WTC11 (cell line): ENCODE results near the gene MYH11. TPM values are rescaled to one million over a fixed set of nuclear protein-coding genes. Genes with fewer than 3 reads are reported as not detected.

Experiments
- ATAC-seq: fragments of 200-7000 bp; cut with Tn5 transposase; 2 replicates; pipeline ENCODE4 v1.10.0; 2021; ENCODE audit warnings: mild to moderate bottlenecking, moderate library complexity
- CTCF ChIA-PET: fragments of 300-600 bp; sonication (Branson Sonifier 250); formaldehyde crosslinking; loops from one replicate; lab custom pipeline; 2021; ENCODE audit warnings: antibody characterized with exemption; lab: Charles Lee
- POLR2A ChIA-PET: fragments of 350-600 bp; sonication (Branson Sonifier 250); formaldehyde crosslinking; loops from one replicate; lab custom pipeline; 2021; ENCODE audit warnings: antibody characterized with exemption; lab: Charles Lee
- DNase-seq: peaks from one replicate; pipeline ENCODE4 v3.0.0; 2021; ENCODE audit warnings: low spot score
- H3K27ac Mint-ChIP-seq: 2 replicates; pipeline ENCODE4 v1.8.0; 2021; ENCODE audit warnings: mixed read lengths
- H3K27me3 Mint-ChIP-seq: 2 replicates; pipeline ENCODE4 v1.8.0; 2021; ENCODE audit warnings: low read depth, mild to moderate bottlenecking, moderate library complexity, mixed read lengths
- H3K36me3 Mint-ChIP-seq: 2 replicates; pipeline ENCODE4 v1.8.0; 2021; ENCODE audit warnings: mixed read lengths
- H3K4me1 Mint-ChIP-seq: 2 replicates; pipeline ENCODE4 v1.8.0; 2022; ENCODE audit warnings: mixed read lengths
- H3K4me3 Mint-ChIP-seq: 2 replicates; pipeline ENCODE4 v1.8.0; 2021; ENCODE audit warnings: mild to moderate bottlenecking, moderate library complexity, mixed read lengths
- H3K9me3 Mint-ChIP-seq: 2 replicates; pipeline ENCODE4 v1.8.0; 2021; ENCODE audit warnings: mixed read lengths
- ATF6 ChIP-seq: sonication (generic); formaldehyde crosslinking; IDR thresholded peaks from 2 replicates; pipeline ENCODE4 v1.8.1; 2023; ENCODE audit warnings: mild to moderate bottlenecking, missing genetic modification reagents
- ELF4 ChIP-seq: sonication (generic); formaldehyde crosslinking; IDR thresholded peaks from 2 replicates; pipeline ENCODE4 v1.8.1; 2022; ENCODE audit warnings: low read depth, mild to moderate bottlenecking, moderate library complexity, missing genetic modification reagents
- EMX1 ChIP-seq: fragments of 250-450 bp; sonication (Bioruptor Pico); IDR thresholded peaks from 2 replicates; pipeline ENCODE4 v1.8.0; 2021; ENCODE audit warnings: mild to moderate bottlenecking
- FOXK1 ChIP-seq: sonication (generic); formaldehyde crosslinking; IDR thresholded peaks from 2 replicates; pipeline ENCODE4 v1.8.0; 2022; ENCODE audit warnings: mild to moderate bottlenecking, moderate library complexity, missing genetic modification reagents
- IRF2 ChIP-seq: sonication (generic); formaldehyde crosslinking; IDR thresholded peaks from 2 replicates; pipeline ENCODE4 v1.8.0; 2022; ENCODE audit warnings: low read depth, missing genetic modification reagents, borderline replicate concordance
- JUN ChIP-seq: sonication (generic); formaldehyde crosslinking; IDR thresholded peaks from 2 replicates; pipeline ENCODE4 v1.8.0; 2023; ENCODE audit warnings: mild to moderate bottlenecking, missing genetic modification reagents
- MLX ChIP-seq: sonication (generic); formaldehyde crosslinking; IDR thresholded peaks from 2 replicates; pipeline ENCODE4 v1.8.1; 2023; ENCODE audit warnings: mild to moderate bottlenecking, missing genetic modification reagents, moderate library complexity
- MXD4 ChIP-seq: fragments of 250-450 bp; sonication (Bioruptor Pico); IDR thresholded peaks from 2 replicates; pipeline ENCODE4 v1.8.0; 2021; ENCODE audit warnings: mild to moderate bottlenecking, moderate library complexity, borderline replicate concordance
- NR1H2 ChIP-seq: sonication (generic); formaldehyde crosslinking; IDR thresholded peaks from 2 replicates; pipeline ENCODE4 v1.9.0; 2021; ENCODE audit warnings: mild to moderate bottlenecking, moderate library complexity, missing genetic modification reagents
- SMAD3 ChIP-seq: sonication (generic); formaldehyde crosslinking; IDR thresholded peaks from 2 replicates; pipeline ENCODE4 v1.8.0; 2022; ENCODE audit warnings: missing genetic modification reagents, mild to moderate bottlenecking, borderline replicate concordance
- SMAD4 ChIP-seq: sonication (generic); formaldehyde crosslinking; IDR thresholded peaks from 2 replicates; pipeline ENCODE4 v1.8.0; 2022; ENCODE audit warnings: mild to moderate bottlenecking, missing genetic modification reagents
- TP53 ChIP-seq: sonication (generic); formaldehyde crosslinking; IDR thresholded peaks from 2 replicates; pipeline ENCODE4 v1.8.1; 2023; ENCODE audit warnings: mild to moderate bottlenecking, missing genetic modification reagents
- ZNF121 ChIP-seq: sonication (generic); formaldehyde crosslinking; IDR thresholded peaks from 2 replicates; pipeline ENCODE4 v1.8.0; 2023; ENCODE audit warnings: missing genetic modification reagents
- ZNF396 ChIP-seq: fragments of 250-450 bp; sonication (Bioruptor Pico); IDR thresholded peaks from 2 replicates; pipeline ENCODE4 v1.8.0; 2021; ENCODE audit warnings: mild to moderate bottlenecking, moderate library complexity, borderline replicate concordance
- ZNF532 ChIP-seq: fragments of 250-450 bp; sonication (Bioruptor Pico); IDR thresholded peaks from 2 replicates; pipeline ENCODE4 v1.9.0; 2021; ENCODE audit warnings: mild to moderate bottlenecking, borderline replicate concordance
- total RNA-seq: library from RNA; stranded (reverse); gene quantifications from 3 replicates; pipeline ENCODE4 v1.2.3, GENCODE V29; 2021
- TF ChIP-seq, protein P1 (sequence below): sonication (generic); formaldehyde crosslinking; IDR thresholded peaks from 2 replicates; pipeline ENCODE4 v1.8.1; 2022; ENCODE audit warnings: low read depth, missing genetic modification reagents, borderline replicate concordance
- TF ChIP-seq, protein P2 (sequence below): sonication (generic); formaldehyde crosslinking; IDR thresholded peaks from 2 replicates; pipeline ENCODE4 v1.8.0; 2022; ENCODE audit warnings: mild to moderate bottlenecking, missing genetic modification reagents
- TF ChIP-seq, protein P3 (sequence below): sonication (generic); formaldehyde crosslinking; IDR thresholded peaks from 2 replicates; pipeline ENCODE4 v1.8.0; 2022; ENCODE audit warnings: mild to moderate bottlenecking, missing genetic modification reagents
- TF ChIP-seq, protein P4 (sequence below): sonication (generic); formaldehyde crosslinking; IDR thresholded peaks from 2 replicates; pipeline ENCODE4 v1.8.1; 2023; ENCODE audit warnings: mild to moderate bottlenecking, missing genetic modification reagents
- TF ChIP-seq, protein P5 (sequence below): sonication (generic); formaldehyde crosslinking; IDR thresholded peaks from 2 replicates; pipeline ENCODE4 v1.8.0; 2022; ENCODE audit warnings: mild to moderate bottlenecking, missing genetic modification reagents

MYH11 gene
- total RNA-seq, 1 experiment from 2014 or later: 0.74 TPM

DNA sequence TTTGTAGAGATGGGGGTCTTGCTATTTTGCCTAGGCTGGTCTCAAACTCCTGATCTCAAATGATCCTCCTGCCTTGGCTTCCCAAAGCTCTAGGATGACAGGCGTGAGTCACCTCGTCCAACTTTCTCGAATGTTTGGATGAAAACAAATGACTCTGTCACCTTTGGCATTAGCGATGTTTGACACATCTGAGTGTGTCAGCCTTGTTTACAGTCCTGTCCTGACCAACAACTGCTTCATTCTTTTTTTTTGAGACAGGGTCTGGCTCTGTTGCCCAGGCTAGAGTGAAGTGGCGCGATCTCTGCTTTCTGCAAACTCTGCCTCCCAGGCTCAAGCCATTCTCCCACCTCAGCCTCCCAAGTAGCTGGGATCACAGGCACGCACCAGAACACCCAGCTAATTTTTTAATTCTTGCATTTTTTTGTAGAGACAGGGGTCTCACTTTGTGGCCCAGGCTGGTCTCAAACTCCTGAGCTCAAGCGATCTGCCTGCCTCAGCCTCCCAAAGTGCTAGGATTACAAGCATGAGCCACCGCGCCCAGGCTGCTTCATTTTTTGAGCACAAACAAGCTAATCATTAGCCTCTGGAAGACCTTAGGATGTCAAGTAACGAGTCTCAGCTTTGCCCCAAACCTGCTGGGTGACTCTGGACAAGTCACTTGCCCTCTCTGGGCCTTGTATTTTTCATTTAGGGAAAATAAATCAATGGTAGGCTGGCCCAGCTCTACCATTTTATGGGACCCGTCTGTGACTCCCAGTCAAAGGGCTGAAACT is 7.4 kb downstream of the MYH11 start:
- Mint-ChIP-seq H3K4me3 (no peak overlapping the region), H3K27ac (no peak overlapping the region), H3K4me1 (no peaks in the 10 kb centered on the region), H3K36me3 (no peaks in the 10 kb centered on the region), H3K9me3 (no peaks in the 10 kb centered on the region), H3K27me3 (peaks cover 10% of the 10 kb centered on the region; the same call in 1 of the 2 replicates)
- ATAC-seq: no peak
- TF ChIP-seq SMAD3 (no peak), IRF2 (CRISPR knock-in tag) (no peak), MXD4 (CRISPR knock-in tag) (no peak), JUN (CRISPR knock-in tag) (no peak), MLX (CRISPR knock-in tag) (no peak), ELF4 (CRISPR knock-in tag) (no peak), ZNF121 (CRISPR knock-in tag) (no peak)
- TF ChIP-seq, protein P1, sequence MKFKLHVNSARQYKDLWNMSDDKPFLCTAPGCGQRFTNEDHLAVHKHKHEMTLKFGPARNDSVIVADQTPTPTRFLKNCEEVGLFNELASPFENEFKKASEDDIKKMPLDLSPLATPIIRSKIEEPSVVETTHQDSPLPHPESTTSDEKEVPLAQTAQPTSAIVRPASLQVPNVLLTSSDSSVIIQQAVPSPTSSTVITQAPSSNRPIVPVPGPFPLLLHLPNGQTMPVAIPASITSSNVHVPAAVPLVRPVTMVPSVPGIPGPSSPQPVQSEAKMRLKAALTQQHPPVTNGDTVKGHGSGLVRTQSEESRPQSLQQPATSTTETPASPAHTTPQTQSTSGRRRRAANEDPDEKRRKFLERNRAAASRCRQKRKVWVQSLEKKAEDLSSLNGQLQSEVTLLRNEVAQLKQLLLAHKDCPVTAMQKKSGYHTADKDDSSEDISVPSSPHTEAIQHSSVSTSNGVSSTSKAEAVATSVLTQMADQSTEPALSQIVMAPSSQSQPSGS: no peak
- TF ChIP-seq, protein P2, sequence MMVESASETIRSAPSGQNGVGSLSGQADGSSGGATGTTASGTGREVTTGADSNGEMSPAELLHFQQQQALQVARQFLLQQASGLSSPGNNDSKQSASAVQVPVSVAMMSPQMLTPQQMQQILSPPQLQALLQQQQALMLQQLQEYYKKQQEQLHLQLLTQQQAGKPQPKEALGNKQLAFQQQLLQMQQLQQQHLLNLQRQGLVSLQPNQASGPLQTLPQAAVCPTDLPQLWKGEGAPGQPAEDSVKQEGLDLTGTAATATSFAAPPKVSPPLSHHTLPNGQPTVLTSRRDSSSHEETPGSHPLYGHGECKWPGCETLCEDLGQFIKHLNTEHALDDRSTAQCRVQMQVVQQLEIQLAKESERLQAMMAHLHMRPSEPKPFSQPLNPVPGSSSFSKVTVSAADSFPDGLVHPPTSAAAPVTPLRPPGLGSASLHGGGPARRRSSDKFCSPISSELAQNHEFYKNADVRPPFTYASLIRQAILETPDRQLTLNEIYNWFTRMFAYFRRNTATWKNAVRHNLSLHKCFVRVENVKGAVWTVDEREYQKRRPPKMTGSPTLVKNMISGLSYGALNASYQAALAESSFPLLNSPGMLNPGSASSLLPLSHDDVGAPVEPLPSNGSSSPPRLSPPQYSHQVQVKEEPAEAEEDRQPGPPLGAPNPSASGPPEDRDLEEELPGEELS: no peak
- TF ChIP-seq, protein P3, sequence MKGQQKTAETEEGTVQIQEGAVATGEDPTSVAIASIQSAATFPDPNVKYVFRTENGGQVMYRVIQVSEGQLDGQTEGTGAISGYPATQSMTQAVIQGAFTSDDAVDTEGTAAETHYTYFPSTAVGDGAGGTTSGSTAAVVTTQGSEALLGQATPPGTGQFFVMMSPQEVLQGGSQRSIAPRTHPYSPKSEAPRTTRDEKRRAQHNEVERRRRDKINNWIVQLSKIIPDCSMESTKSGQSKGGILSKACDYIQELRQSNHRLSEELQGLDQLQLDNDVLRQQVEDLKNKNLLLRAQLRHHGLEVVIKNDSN (CRISPR knock-in tag): no peak
- TF ChIP-seq, protein P4, sequence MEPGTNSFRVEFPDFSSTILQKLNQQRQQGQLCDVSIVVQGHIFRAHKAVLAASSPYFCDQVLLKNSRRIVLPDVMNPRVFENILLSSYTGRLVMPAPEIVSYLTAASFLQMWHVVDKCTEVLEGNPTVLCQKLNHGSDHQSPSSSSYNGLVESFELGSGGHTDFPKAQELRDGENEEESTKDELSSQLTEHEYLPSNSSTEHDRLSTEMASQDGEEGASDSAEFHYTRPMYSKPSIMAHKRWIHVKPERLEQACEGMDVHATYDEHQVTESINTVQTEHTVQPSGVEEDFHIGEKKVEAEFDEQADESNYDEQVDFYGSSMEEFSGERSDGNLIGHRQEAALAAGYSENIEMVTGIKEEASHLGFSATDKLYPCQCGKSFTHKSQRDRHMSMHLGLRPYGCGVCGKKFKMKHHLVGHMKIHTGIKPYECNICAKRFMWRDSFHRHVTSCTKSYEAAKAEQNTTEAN (CRISPR knock-in tag): no peak
- DNase-seq: no peak
- ChIA-PET POLR2A (no interaction called here), CTCF (interaction anchor here (0.6 to 2.8 kb wide), 4 partner anchors 25 to 90 kb away, joined by 3 to 9 read pairs (median 8); no protein-coding TSS in a partner anchor)

- no peak overlapping the region for H3K27ac Mint-ChIP-seq
- H3K9me3 Mint-ChIP-seq: no peaks in the 10 kb centered on the region
- no peaks in the 10 kb centered on the region for H3K4me1 Mint-ChIP-seq
- POLR2A ChIA-PET: no interaction called here
- ATAC-seq (no peak), DNase-seq (no peak)
- H3K27me3 Mint-ChIP-seq: no peaks in the 10 kb centered on the region
- H3K36me3 Mint-ChIP-seq: no peaks in the 10 kb centered on the region
- CTCF ChIA-PET: interaction anchor here (1.6 to 2.8 kb wide), 3 partner anchors 10 to 70 kb away, joined by 3 to 9 read pairs (median 7); no protein-coding TSS in a partner anchor
- no peak overlapping the region for H3K4me3 Mint-ChIP-seq
- TF ChIP-seq FOXK1 (CRISPR knock-in tag): no peak
- TF ChIP-seq TP53 (CRISPR knock-in tag): no peak
- TF ChIP-seq, protein P5, sequence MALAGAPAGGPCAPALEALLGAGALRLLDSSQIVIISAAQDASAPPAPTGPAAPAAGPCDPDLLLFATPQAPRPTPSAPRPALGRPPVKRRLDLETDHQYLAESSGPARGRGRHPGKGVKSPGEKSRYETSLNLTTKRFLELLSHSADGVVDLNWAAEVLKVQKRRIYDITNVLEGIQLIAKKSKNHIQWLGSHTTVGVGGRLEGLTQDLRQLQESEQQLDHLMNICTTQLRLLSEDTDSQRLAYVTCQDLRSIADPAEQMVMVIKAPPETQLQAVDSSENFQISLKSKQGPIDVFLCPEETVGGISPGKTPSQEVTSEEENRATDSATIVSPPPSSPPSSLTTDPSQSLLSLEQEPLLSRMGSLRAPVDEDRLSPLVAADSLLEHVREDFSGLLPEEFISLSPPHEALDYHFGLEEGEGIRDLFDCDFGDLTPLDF (CRISPR knock-in tag): no peak
- no peak for TF ChIP-seq ZNF396 (CRISPR knock-in tag)
- no peak for TF ChIP-seq SMAD4 (CRISPR knock-in tag)
- TF ChIP-seq ATF6 (CRISPR knock-in tag): no peak
- no peak for TF ChIP-seq ZNF532 (CRISPR knock-in tag)
- TF ChIP-seq NR1H2 (CRISPR knock-in tag): no peak
- TF ChIP-seq EMX1: no peak
These were observed 9.1 kb downstream of the MYH11 start for GRCh38 chr16:15847611-15848175.
